Vagina (tissue), 2 donors: ENCODE results near the gene PPEF1.

Experiments used
- POLR2A ChIP-seq, 2 donors: fragments of 450-650 bp; IDR thresholded peaks; one replicate each; pipeline ENCODE4 v1.6.1; 2017; ENCODE audit warnings: antibody characterized with exemption in 2 of 2, mild to moderate bottlenecking in 2 of 2, moderate library complexity in 2 of 2
- TF ChIP-seq, protein P1 (sequence below), 3 experiments: fragments of 450-650 bp in 2 of 3; fragments of 200-600 bp in 1 of 3; sonication (generic) in 1 of 3; IDR thresholded peaks; one replicate each; pipeline ENCODE4 v1.5.1; 2017 to 2019; ENCODE audit warnings: antibody characterized with exemption in 3 of 3, mild to moderate bottlenecking in 2 of 3, moderate library complexity in 2 of 3

DNA sequence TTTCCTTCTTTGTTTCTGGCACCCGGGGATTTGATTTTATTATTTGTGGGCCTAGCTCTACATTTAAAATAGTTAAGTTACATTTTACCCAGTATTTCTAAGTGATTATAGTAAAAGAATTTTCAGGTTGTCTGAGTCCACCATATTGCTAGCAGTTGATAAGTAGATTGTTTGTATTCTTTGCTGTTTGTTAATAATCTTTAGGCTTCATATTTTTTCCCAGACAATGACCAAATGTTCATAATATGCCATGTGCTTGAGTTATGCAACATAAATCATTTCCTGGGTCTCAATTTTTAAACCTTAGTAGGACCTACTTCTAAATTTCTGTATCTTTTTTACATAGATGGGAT, 149.2 kb downstream of the PPEF1 start:
- TF ChIP-seq, protein P1, sequence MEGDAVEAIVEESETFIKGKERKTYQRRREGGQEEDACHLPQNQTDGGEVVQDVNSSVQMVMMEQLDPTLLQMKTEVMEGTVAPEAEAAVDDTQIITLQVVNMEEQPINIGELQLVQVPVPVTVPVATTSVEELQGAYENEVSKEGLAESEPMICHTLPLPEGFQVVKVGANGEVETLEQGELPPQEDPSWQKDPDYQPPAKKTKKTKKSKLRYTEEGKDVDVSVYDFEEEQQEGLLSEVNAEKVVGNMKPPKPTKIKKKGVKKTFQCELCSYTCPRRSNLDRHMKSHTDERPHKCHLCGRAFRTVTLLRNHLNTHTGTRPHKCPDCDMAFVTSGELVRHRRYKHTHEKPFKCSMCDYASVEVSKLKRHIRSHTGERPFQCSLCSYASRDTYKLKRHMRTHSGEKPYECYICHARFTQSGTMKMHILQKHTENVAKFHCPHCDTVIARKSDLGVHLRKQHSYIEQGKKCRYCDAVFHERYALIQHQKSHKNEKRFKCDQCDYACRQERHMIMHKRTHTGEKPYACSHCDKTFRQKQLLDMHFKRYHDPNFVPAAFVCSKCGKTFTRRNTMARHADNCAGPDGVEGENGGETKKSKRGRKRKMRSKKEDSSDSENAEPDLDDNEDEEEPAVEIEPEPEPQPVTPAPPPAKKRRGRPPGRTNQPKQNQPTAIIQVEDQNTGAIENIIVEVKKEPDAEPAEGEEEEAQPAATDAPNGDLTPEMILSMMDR (IDR thresholded peaks at IDR 0.05), result no peak
- no peak for TF ChIP-seq POLR2A (IDR thresholded peaks at IDR 0.05)
